ENCODE data around the gene FAM76B. TPM values are rescaled to one million over a fixed set of nuclear protein-coding genes. Genes with fewer than 3 reads are reported as not detected.

The FAM76B gene
- total RNA-seq, 1 experiment from 2014 or later, result 32.6 TPM

GRCh38 chr11:95793116-95793515 lies 3.5 kb upstream of the FAM76B start:
- Histone ChIP-seq H3K4me1 (ENCODE audit: insufficient read depth, low read length, poor library complexity, severe bottlenecking) (peaks cover 66% of the 10 kb centered on the region), H3K27ac (ENCODE audit: low read depth, low read length, poor library complexity, severe bottlenecking) (no peak overlapping the region), H3K36me3 (ENCODE audit: insufficient read depth, low read length, poor library complexity, severe bottlenecking) (no peaks in the 10 kb centered on the region), H3K27me3 (replicated peaks; ENCODE audit: insufficient read depth, low read depth, low read length, poor library complexity) (no peaks in the 10 kb centered on the region), H3K4me3 (ENCODE audit: low read depth, low read length, poor library complexity, severe bottlenecking) (peak overlapping the region; percentile 91), H3K9me3 (ENCODE audit: low read depth, low read length, poor library complexity, severe bottlenecking) (no peaks in the 10 kb centered on the region)
- no peak for DNase-seq (ENCODE audit: low spot score)
- no TSS peak for BruUV-seq (replicated peaks)
- no peak for TF ChIP-seq CTCF (conservative IDR thresholded peaks at IDR 0.05; ENCODE audit: low read depth, low read length)
- no peak for TF ChIP-seq EZH2 (IDR thresholded peaks at IDR 0.05; ENCODE audit: borderline replicate concordance, low read depth, low read length, poor library complexity, severe bottlenecking)
- intact Hi-C loops (cut with micrococcal nuclease; ENCODE audit: unreplicated experiment), result loop anchor here (10.0 kb wide), 1 partner anchor 372 kb away; no protein-coding TSS in a partner anchor
- POLR2A ChIA-PET (ENCODE audit: low non-redundant PET), result no interaction called here
- CTCF ChIA-PET, result interaction anchor here (0.6 kb wide), 1 partner anchor 28 kb away, joined by 10 read pairs; no protein-coding TSS in a partner anchor

GRCh38 chr11:95792700-95793099 lies 3.1 kb upstream of the FAM76B start:
- Histone ChIP-seq H3K4me3 (ENCODE audit: low read depth, low read length, poor library complexity, severe bottlenecking) (peak overlapping the region; percentile 91), H3K27me3 (replicated peaks; ENCODE audit: insufficient read depth, low read depth, low read length, poor library complexity) (no peaks in the 10 kb centered on the region), H3K27ac (ENCODE audit: low read depth, low read length, poor library complexity, severe bottlenecking) (no peak overlapping the region), H3K9me3 (ENCODE audit: low read depth, low read length, poor library complexity, severe bottlenecking) (no peaks in the 10 kb centered on the region), H3K4me1 (ENCODE audit: insufficient read depth, low read length, poor library complexity, severe bottlenecking) (peaks cover 68% of the 10 kb centered on the region), H3K36me3 (ENCODE audit: insufficient read depth, low read length, poor library complexity, severe bottlenecking) (peaks cover 3% of the 10 kb centered on the region)
- POLR2A ChIA-PET (ENCODE audit: low non-redundant PET), result no interaction called here
- intact Hi-C loops (cut with micrococcal nuclease; ENCODE audit: unreplicated experiment), result loop anchor here (10.0 kb wide), 1 partner anchor 372 kb away; no protein-coding TSS in a partner anchor
- no peak for TF ChIP-seq CTCF (conservative IDR thresholded peaks at IDR 0.05; ENCODE audit: low read depth, low read length)
- no peak for TF ChIP-seq EZH2 (IDR thresholded peaks at IDR 0.05; ENCODE audit: borderline replicate concordance, low read depth, low read length, poor library complexity, severe bottlenecking)
- no peak for DNase-seq (ENCODE audit: low spot score)
- CTCF ChIA-PET, result interaction anchor here (0.6 kb wide), 1 partner anchor 27 kb away, joined by 10 read pairs; no protein-coding TSS in a partner anchor
- BruUV-seq (replicated peaks), result no TSS peak

- no peaks in the 10 kb centered on the region for H3K9me3 ChIP-seq (ENCODE audit: low read depth, low read length, poor library complexity, severe bottlenecking)
- POLR2A ChIA-PET (ENCODE audit: low non-redundant PET), result no interaction called here
- intact Hi-C loops (cut with micrococcal nuclease; ENCODE audit: unreplicated experiment), result loop anchor here (10.0 kb wide), 1 partner anchor 373 kb away; no protein-coding TSS in a partner anchor
- peaks cover 63% of the 10 kb centered on the region for H3K4me1 ChIP-seq (ENCODE audit: insufficient read depth, low read length, poor library complexity, severe bottlenecking)
- no peak overlapping the region for H3K27ac ChIP-seq (ENCODE audit: low read depth, low read length, poor library complexity, severe bottlenecking)
- peaks cover 7% of the 10 kb centered on the region for H3K36me3 ChIP-seq (ENCODE audit: insufficient read depth, low read length, poor library complexity, severe bottlenecking)
- peak overlapping the region; percentile 91 for H3K4me3 ChIP-seq (ENCODE audit: low read depth, low read length, poor library complexity, severe bottlenecking)
- no peak for TF ChIP-seq EZH2 (IDR thresholded peaks at IDR 0.05; ENCODE audit: borderline replicate concordance, low read depth, low read length, poor library complexity, severe bottlenecking)
- TF ChIP-seq CTCF (conservative IDR thresholded peaks at IDR 0.05; ENCODE audit: low read depth, low read length), result no peak
- no TSS peak for BruUV-seq (replicated peaks)
- no peak for DNase-seq (ENCODE audit: low spot score)
- CTCF ChIA-PET, result no interaction called here
- no peaks in the 10 kb centered on the region for H3K27me3 ChIP-seq (replicated peaks; ENCODE audit: insufficient read depth, low read depth, low read length, poor library complexity)
Measured at GRCh38 chr11:95792200-95792599, 2.6 kb upstream of the FAM76B start.

Data from A673 (cell line).